WTC11 (cell line): Measurements from ENCODE around the gene TRPC3. TPM values are rescaled to one million over a fixed set of nuclear protein-coding genes. Genes with fewer than 3 reads are reported as not detected.
A peak's percentile ranks its signal among the peaks of the same experiment; 100 is the strongest.

ENCODE experiments used
- ATAC-seq: fragments of 200-7000 bp; cut with Tn5 transposase; 2 replicates; pipeline ENCODE4 v1.10.0; 2021; ENCODE audit warnings: mild to moderate bottlenecking, moderate library complexity
- CTCF ChIA-PET: fragments of 300-600 bp; sonication (Branson Sonifier 250); formaldehyde crosslinking; loops from one replicate; lab custom pipeline; 2021; ENCODE audit warnings: antibody characterized with exemption; lab: Charles Lee
- POLR2A ChIA-PET: fragments of 350-600 bp; sonication (Branson Sonifier 250); formaldehyde crosslinking; loops from one replicate; lab custom pipeline; 2021; ENCODE audit warnings: antibody characterized with exemption; lab: Charles Lee
- DNase-seq: peaks from one replicate; pipeline ENCODE4 v3.0.0; 2021; ENCODE audit warnings: low spot score
- H3K27ac Mint-ChIP-seq: 2 replicates; pipeline ENCODE4 v1.8.0; 2021; ENCODE audit warnings: mixed read lengths
- H3K27me3 Mint-ChIP-seq: 2 replicates; pipeline ENCODE4 v1.8.0; 2021; ENCODE audit warnings: low read depth, mild to moderate bottlenecking, moderate library complexity, mixed read lengths
- H3K36me3 Mint-ChIP-seq: 2 replicates; pipeline ENCODE4 v1.8.0; 2021; ENCODE audit warnings: mixed read lengths
- H3K4me1 Mint-ChIP-seq: 2 replicates; pipeline ENCODE4 v1.8.0; 2022; ENCODE audit warnings: mixed read lengths
- H3K4me3 Mint-ChIP-seq: 2 replicates; pipeline ENCODE4 v1.8.0; 2021; ENCODE audit warnings: mild to moderate bottlenecking, moderate library complexity, mixed read lengths
- H3K9me3 Mint-ChIP-seq: 2 replicates; pipeline ENCODE4 v1.8.0; 2021; ENCODE audit warnings: mixed read lengths
- ATF2 ChIP-seq: sonication (generic); formaldehyde crosslinking; IDR thresholded peaks from 2 replicates; pipeline ENCODE4 v1.8.1; 2022; ENCODE audit warnings: low read depth, missing genetic modification reagents, borderline replicate concordance
- CBFB ChIP-seq: sonication (generic); formaldehyde crosslinking; IDR thresholded peaks from 2 replicates; pipeline ENCODE4 v1.8.1; 2022; ENCODE audit warnings: mild to moderate bottlenecking, low read depth, missing genetic modification reagents
- EMX1 ChIP-seq: fragments of 250-450 bp; sonication (Bioruptor Pico); IDR thresholded peaks from 2 replicates; pipeline ENCODE4 v1.8.0; 2021; ENCODE audit warnings: mild to moderate bottlenecking
- FOXJ3 ChIP-seq: sonication (generic); formaldehyde crosslinking; IDR thresholded peaks from 2 replicates; pipeline ENCODE4 v1.9.0; 2021; ENCODE audit warnings: missing genetic modification reagents, mild to moderate bottlenecking, borderline replicate concordance
- FOXK1 ChIP-seq: sonication (generic); formaldehyde crosslinking; IDR thresholded peaks from 2 replicates; pipeline ENCODE4 v1.8.0; 2022; ENCODE audit warnings: mild to moderate bottlenecking, moderate library complexity, missing genetic modification reagents
- HMGA2 ChIP-seq: fragments of 250-450 bp; sonication (Bioruptor Pico); IDR thresholded peaks from 2 replicates; pipeline ENCODE4 v1.4.0; 2021; ENCODE audit warnings: mild to moderate bottlenecking, moderate library complexity
- IRF2 ChIP-seq: sonication (generic); formaldehyde crosslinking; IDR thresholded peaks from 2 replicates; pipeline ENCODE4 v1.8.0; 2022; ENCODE audit warnings: low read depth, missing genetic modification reagents, borderline replicate concordance
- MAX ChIP-seq: sonication (generic); formaldehyde crosslinking; IDR thresholded peaks from 2 replicates; pipeline ENCODE4 v1.8.0; 2022; ENCODE audit warnings: mild to moderate bottlenecking, missing genetic modification reagents
- NR2C2 ChIP-seq: sonication (generic); formaldehyde crosslinking; IDR thresholded peaks from 2 replicates; pipeline ENCODE4 v1.8.0; 2022; ENCODE audit warnings: mild to moderate bottlenecking, missing genetic modification reagents
- PRDM15 ChIP-seq: sonication (generic); formaldehyde crosslinking; IDR thresholded peaks from 2 replicates; pipeline ENCODE4 v1.8.0; 2022; ENCODE audit warnings: missing genetic modification reagents
- RELA ChIP-seq: sonication (generic); formaldehyde crosslinking; IDR thresholded peaks from 2 replicates; pipeline ENCODE4 v1.8.1; 2022; ENCODE audit warnings: missing genetic modification reagents, mild to moderate bottlenecking, borderline replicate concordance
- RORB ChIP-seq: fragments of 250-450 bp; sonication (Bioruptor Pico); IDR thresholded peaks from 2 replicates; pipeline ENCODE4 v1.9.0; 2021; ENCODE audit warnings: mild to moderate bottlenecking
- TCF7 ChIP-seq: sonication (generic); formaldehyde crosslinking; IDR thresholded peaks from 2 replicates; pipeline ENCODE4 v1.8.0; 2022; ENCODE audit warnings: mild to moderate bottlenecking, low read depth, missing genetic modification reagents, moderate library complexity
- TEAD1 ChIP-seq: sonication (generic); formaldehyde crosslinking; IDR thresholded peaks from 2 replicates; pipeline ENCODE4 v1.8.0; 2022; ENCODE audit warnings: mild to moderate bottlenecking, missing genetic modification reagents
- ZNF423 ChIP-seq: fragments of 250-450 bp; sonication (Bioruptor Pico); IDR thresholded peaks from 2 replicates; pipeline ENCODE4 v2.1.2; 2022; ENCODE audit warnings: mild to moderate bottlenecking, moderate library complexity
- total RNA-seq: library from RNA; stranded (reverse); gene quantifications from 3 replicates; pipeline ENCODE4 v1.2.3, GENCODE V29; 2021
- TF ChIP-seq, protein P1 (sequence below): sonication (generic); formaldehyde crosslinking; IDR thresholded peaks from 2 replicates; pipeline ENCODE4 v1.8.1; 2022; ENCODE audit warnings: mild to moderate bottlenecking, missing genetic modification reagents, moderate library complexity, borderline replicate concordance
- TF ChIP-seq, protein P2 (sequence below): sonication (generic); formaldehyde crosslinking; IDR thresholded peaks from 2 replicates; pipeline ENCODE4 v1.8.0; 2023; ENCODE audit warnings: missing genetic modification reagents
- TF ChIP-seq, protein P3 (sequence below): sonication (generic); formaldehyde crosslinking; IDR thresholded peaks from 2 replicates; pipeline ENCODE4 v1.8.1; 2022; ENCODE audit warnings: missing genetic modification reagents, borderline replicate concordance

The TRPC3 gene
- total RNA-seq, 1 experiment from 2014 or later: 0.26 TPM

- DNase-seq (peak; percentile 31), ATAC-seq (peak; percentile 98)
- Mint-ChIP-seq H3K27ac (no peak overlapping the region), H3K27me3 (peaks cover 5% of the 10 kb centered on the region), H3K36me3 (no peaks in the 10 kb centered on the region), H3K9me3 (peaks cover under 1% of the 10 kb centered on the region; the same call in 1 of the 2 replicates), H3K4me3 (no peak overlapping the region), H3K4me1 (no peaks in the 10 kb centered on the region)
- ChIA-PET CTCF (interaction anchor here (1.5 kb wide), 1 partner anchor 98 kb away, joined by 5 read pairs; no protein-coding TSS in a partner anchor), POLR2A (no interaction called here)
- no peak for TF ChIP-seq TEAD1 (CRISPR knock-in tag)
- TF ChIP-seq MAX (CRISPR knock-in tag): peak; percentile 37; the same call in 1 of the 2 replicates
These were observed 46.2 kb upstream of the TRPC3 start for GRCh38 chr4:121998024-121998423.

DNA sequence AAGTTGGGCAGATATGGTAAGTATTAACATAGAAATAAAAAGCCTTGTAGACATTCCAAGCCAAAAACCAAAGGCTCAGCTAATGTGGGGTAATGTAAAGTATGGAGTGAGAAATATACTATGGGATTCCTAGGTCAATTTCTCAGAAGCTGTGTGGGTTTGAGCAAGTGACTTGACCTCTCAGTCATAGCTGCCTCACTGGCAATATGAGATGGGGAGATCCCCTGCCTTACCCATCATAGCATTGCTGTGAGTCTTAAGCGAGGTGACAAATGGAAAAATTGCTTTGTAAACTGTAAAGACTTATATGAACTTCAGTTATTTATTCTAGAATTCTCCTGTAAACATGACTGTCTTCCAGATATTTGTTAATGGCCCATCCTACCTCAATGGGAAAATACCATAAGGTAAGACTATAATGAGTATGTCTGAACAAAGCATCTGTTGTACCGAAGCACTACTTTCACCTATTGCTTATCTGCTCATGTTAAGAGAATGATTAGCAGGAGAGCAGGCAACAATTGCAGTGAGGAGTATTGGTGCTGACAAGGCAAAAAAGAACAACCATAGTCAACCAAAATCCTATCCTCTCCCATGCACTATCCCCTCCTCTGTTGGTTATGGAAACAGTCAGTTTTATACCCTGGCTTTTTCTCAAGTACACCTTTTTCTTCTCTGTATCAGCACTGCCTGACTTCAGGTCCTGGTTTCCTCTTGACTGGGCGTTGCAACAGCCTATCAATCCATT, 44.1 kb upstream of the TRPC3 start:
- ATAC-seq: no peak
- ChIA-PET POLR2A (no interaction called here), CTCF (no interaction called here)
- no peak for DNase-seq
- no peaks in the 10 kb centered on the region for H3K4me1 Mint-ChIP-seq
- H3K36me3 Mint-ChIP-seq: no peaks in the 10 kb centered on the region
- no peak for TF ChIP-seq CBFB (CRISPR knock-in tag)
- no peak for TF ChIP-seq FOXK1 (CRISPR knock-in tag)
- TF ChIP-seq PRDM15 (CRISPR knock-in tag): no peak
- TF ChIP-seq, protein P1, sequence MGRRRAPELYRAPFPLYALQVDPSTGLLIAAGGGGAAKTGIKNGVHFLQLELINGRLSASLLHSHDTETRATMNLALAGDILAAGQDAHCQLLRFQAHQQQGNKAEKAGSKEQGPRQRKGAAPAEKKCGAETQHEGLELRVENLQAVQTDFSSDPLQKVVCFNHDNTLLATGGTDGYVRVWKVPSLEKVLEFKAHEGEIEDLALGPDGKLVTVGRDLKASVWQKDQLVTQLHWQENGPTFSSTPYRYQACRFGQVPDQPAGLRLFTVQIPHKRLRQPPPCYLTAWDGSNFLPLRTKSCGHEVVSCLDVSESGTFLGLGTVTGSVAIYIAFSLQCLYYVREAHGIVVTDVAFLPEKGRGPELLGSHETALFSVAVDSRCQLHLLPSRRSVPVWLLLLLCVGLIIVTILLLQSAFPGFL: no peak
- no peak for TF ChIP-seq FOXJ3 (CRISPR knock-in tag)
- peaks cover 5% of the 10 kb centered on the region for H3K27me3 Mint-ChIP-seq
- no peaks in the 10 kb centered on the region for H3K9me3 Mint-ChIP-seq
- H3K27ac Mint-ChIP-seq: no peak overlapping the region
- no peak overlapping the region for H3K4me3 Mint-ChIP-seq

DNA sequence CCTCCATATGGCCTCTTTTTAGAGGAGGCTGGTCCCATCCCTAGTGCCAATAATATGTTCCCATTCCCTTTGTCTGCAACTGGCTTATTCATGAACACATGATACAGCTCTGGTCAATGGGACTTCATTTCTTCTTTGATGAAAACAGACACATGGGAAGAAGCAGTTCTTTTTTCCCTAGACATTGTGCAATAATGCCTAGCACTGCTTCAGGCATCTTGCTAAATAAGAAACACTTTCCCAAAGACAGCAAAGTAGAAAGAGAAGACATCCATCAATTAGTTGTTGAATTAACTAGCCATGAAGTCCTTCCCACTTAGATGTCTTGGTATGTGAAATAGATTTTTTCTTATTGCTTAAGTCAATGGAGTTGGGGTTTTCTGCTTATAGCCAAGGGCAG, 40.1 kb upstream of the TRPC3 start:
- no peak overlapping the region for H3K4me3 Mint-ChIP-seq
- H3K36me3 Mint-ChIP-seq: no peaks in the 10 kb centered on the region
- CTCF ChIA-PET: no interaction called here

More for the DNA sequence above, 40.1 kb upstream of the TRPC3 start:
- no peak overlapping the region for H3K27ac Mint-ChIP-seq
- peaks cover 4% of the 10 kb centered on the region; the same call in 1 of the 2 replicates for H3K4me1 Mint-ChIP-seq
- H3K9me3 Mint-ChIP-seq: no peaks in the 10 kb centered on the region
- H3K27me3 Mint-ChIP-seq: no peaks in the 10 kb centered on the region; the same call in none of the 2 replicates
- POLR2A ChIA-PET: no interaction called here
- TF ChIP-seq IRF2 (CRISPR knock-in tag): no peak
- no peak for TF ChIP-seq ATF2 (CRISPR knock-in tag)
- no peak for TF ChIP-seq HMGA2 (CRISPR knock-in tag)
- TF ChIP-seq NR2C2 (CRISPR knock-in tag): no peak
- no peak for TF ChIP-seq RELA (CRISPR knock-in tag)
- TF ChIP-seq, protein P2, sequence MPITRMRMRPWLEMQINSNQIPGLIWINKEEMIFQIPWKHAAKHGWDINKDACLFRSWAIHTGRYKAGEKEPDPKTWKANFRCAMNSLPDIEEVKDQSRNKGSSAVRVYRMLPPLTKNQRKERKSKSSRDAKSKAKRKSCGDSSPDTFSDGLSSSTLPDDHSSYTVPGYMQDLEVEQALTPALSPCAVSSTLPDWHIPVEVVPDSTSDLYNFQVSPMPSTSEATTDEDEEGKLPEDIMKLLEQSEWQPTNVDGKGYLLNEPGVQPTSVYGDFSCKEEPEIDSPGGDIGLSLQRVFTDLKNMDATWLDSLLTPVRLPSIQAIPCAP (CRISPR knock-in tag): no peak
- no peak for TF ChIP-seq ZNF423 (CRISPR knock-in tag)
- TF ChIP-seq TCF7 (CRISPR knock-in tag): no peak
- TF ChIP-seq, protein P3, sequence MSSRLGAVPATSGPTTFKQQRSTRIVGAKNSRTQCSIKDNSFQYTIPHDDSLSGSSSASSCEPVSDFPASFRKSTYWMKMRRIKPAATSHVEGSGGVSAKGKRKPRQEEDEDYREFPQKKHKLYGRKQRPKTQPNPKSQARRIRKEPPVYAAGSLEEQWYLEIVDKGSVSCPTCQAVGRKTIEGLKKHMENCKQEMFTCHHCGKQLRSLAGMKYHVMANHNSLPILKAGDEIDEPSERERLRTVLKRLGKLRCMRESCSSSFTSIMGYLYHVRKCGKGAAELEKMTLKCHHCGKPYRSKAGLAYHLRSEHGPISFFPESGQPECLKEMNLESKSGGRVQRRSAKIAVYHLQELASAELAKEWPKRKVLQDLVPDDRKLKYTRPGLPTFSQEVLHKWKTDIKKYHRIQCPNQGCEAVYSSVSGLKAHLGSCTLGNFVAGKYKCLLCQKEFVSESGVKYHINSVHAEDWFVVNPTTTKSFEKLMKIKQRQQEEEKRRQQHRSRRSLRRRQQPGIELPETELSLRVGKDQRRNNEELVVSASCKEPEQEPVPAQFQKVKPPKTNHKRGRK: no peak
- no peak for TF ChIP-seq RORB (CRISPR knock-in tag)
- no peak for TF ChIP-seq EMX1 (CRISPR knock-in tag)
- TF ChIP-seq, all 79 proteins: peak for 0
- ATAC-seq (no peak), DNase-seq (no peak)
